Measurements from ENCODE around the gene C11orf86.
"Not testable (repeated sequence)": the region's sequence is repeated elsewhere in the genome, so short reads cannot be mapped to it uniquely, and the experiment has no call there.

Gene C11orf86

GRCh38 chr11:66992041-66992440 lies 16.9 kb downstream of the C11orf86 start:
- no peak for DNase-seq

DNA sequence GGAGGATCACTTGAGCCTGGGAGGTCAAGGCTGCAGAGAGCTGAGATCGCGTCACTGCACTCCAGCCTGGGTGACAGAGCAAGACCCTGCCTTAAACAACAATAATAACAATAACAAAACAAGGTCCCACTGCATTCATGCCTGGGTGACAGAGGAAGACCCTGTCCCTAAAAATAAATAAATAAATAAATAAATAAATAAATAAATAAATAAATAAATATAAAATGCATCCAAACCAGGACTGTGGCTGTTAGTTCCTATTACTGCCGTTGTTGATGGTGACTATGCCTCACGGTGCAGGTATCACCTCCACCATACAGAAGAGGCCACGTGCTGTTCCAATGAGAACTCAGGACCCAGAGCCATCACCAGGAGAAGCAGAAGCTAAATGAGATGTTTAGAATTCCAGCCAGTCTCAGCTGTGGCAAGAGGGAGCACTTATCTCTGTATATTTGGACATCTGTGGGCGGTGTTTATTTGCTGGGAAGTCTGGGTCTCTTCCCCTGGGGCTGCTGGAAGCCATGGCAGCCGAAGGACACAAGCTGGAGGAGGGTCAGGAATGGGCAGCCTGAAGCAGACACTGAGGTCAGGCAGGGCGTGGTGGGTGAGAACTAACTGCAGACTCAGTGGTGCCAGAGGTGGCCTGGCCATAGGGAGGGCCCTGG lies 21.6 kb downstream of the C11orf86 start:
- DNase-seq, result peak; percentile 20

DNA sequence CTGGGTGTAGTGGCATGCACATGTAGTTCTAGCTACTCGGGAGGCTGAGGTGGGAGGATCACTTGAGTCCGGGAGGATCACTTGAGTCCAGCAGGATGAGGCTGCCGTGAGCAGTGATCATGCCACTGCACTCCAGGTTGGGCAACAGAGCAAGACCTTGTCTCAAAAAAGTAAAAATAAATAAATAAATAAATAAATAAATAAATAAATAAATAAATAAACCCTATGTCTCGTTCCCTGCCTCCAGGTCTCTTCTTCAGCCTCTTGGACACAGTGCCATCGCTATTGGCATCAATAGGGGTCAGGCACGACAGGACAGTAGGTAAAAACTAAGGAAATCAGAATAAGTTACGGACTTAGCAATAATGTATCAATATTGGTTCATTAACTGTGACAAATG lies 24.5 kb downstream of the C11orf86 start:
- no peak for DNase-seq

DNA sequence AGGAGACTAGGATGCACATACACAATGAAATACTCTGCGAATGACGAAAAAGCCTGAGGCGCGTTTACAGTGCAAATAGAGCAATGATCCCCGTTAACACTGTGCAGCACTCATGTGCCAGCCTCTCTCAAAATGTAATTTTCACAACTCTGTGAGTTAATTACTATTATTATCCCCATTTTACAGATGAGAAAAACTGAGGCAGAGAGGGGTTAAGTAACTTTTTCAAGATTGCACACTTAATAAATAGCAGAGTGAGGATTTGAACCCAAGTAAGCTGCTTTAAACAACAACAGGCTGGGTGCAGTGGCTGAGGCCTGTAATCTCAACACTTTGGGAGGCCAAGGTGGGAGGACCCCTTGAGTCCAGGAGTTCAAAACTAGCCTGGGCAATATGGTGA lies 26.2 kb downstream of the C11orf86 start:
- no peak for DNase-seq

GRCh38 chr11:67002297-67002913 lies 27.3 kb downstream of the C11orf86 start:
- no peak for DNase-seq

GRCh38 chr11:67002921-67003411 lies 27.9 kb downstream of the C11orf86 start:
- no peak for DNase-seq

DNA sequence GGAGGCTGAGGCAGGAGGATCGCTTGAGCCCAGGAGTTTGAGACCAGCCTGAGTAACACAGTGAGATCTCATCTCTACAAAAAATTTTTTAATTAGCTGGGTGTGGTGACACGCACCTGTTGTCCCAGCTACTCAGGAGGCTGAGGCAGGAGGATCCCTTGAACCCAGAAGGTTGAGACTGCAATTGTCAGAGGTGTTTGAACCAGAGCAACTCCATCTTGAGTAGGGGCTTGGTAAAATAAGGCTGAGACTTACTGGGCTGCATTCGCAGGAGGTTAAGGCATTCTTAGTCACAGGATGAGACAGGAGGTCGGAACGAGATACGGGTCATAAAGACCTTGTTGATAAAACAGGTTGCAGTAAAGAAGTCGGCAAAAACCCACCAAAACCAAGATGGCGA lies 30.1 kb downstream of the C11orf86 start:
- not testable (repeated sequence) for DNase-seq

GRCh38 chr11:67006029-67006884 lies 31.2 kb downstream of the C11orf86 start:
- peak; percentile 50 for DNase-seq

GRCh38 chr11:67007126-67007525 lies 32.0 kb downstream of the C11orf86 start:
- DNase-seq, result no peak

DNA sequence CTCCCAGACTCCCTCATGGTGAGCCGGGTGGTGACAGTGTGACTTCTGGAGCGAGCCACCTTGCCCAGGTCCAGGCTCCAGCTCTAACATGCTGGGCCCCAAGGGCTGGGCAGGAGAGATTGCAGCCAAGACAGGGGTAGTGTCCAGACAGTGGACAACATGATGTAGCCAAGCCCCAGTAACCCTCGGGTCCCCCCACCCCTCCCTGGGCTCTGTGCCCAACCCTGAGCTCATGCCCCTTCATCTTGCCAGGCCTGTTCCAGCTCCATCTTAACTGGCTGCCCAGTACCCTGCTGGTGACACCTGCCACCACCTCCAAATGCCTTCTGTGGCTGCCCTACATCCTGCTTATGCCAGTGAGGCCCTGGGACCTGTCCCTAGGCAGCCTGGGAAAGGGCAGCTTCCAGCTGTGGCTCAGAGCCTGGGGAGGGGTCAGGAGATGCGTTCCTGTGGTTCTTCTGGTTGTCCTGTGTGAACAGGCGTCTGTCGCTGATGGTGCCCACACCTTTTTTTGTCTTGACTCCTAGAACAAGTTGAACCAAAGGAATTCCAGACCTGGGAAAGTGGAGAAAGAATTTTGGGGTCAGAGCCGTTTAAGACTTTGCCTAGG lies 35.3 kb downstream of the C11orf86 start:
- DNase-seq, result no peak

DNA sequence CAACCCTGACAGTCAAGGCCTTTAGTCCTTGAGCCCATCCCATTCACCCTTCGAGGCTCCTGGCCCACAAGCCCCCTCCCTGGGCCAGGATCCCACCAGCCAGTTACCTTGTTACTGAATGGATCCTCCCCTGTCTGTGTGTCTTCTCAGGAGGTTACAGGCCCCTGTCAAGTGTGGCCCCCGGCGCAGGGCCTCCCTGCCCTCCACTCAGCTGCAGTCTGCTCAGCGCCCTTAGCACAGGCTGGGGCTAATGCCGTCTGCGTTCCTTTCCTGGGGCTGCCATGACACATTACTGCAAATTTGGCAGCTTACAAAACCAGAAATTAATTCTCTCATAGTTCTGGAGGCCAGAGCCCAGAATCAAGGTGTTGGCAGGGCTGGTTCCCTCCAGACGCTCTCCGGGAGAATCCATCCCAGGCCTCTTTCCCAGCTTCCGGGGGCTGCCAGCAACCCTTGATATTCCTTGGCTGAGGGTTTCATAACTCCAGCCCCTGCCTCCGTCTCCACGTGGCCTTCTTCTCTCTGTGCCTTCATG lies 38.5 kb downstream of the C11orf86 start:
- DNase-seq, result no peak

- DNase-seq, result no peak
Measured at GRCh38 chr11:67014343-67014742, 39.2 kb downstream of the C11orf86 start.

GRCh38 chr11:67015048-67015447 lies 39.9 kb downstream of the C11orf86 start:
- DNase-seq, result no peak

DNA sequence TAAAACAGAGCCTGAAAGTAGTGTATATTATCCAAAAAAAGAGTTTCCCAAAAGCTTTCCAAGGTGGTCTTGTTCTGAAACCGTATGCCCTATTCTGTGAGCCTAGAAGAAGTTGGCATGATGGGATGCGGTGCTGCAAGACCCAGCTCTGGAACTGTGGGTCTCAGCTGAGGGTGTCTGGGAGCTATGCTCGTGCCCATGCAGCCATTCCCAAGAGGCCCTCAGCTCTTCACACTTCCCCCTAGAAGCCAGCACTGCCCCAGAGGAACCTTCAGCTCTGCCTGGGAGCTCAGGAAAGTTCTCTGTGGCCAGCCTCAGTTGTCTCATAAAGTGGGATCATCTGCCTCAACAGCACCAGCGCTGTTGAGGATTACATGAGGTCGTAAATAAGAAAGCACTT lies 41.4 kb downstream of the C11orf86 start:
- DNase-seq, result no peak

DNA sequence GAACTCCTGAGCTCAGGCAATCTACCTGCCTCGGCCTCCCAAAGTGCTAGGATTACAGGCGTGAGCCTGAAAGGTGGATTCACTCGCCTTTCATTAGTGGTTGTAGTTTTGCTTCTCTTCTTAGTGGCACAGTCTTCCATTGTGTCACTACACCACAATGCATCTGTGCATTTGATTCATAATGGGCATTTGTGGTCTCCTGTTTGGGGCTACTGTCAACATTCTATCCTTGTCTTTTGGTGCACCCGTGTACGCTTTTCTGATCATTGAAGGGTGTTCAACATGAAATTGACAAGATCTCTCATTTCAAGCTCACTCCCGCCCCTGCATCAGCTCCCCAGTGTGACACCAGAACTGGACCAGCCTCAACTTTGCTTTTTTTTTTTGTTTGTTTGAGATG lies 45.8 kb downstream of the C11orf86 start:
- DNase-seq, result no peak

GRCh38 chr11:67022341-67022933 lies 47.3 kb downstream of the C11orf86 start:
- DNase-seq, result peak; percentile 65

GRCh38 chr11:67022961-67023956 lies 48.2 kb downstream of the C11orf86 start, which contains the start of gene SYT12:
Gene SYT12 (plus strand): TSS chr11:67023134. CDS start chr11:67030145, 7,011 bp downstream.
- DNase-seq, result no peak

- no peak for DNase-seq
Measured at GRCh38 chr11:67023957-67024353, 48.9 kb downstream of the C11orf86 start.

GRCh38 chr11:67024410-67024809 lies 49.3 kb downstream of the C11orf86 start:
- DNase-seq, result peak; percentile 36

DNA sequence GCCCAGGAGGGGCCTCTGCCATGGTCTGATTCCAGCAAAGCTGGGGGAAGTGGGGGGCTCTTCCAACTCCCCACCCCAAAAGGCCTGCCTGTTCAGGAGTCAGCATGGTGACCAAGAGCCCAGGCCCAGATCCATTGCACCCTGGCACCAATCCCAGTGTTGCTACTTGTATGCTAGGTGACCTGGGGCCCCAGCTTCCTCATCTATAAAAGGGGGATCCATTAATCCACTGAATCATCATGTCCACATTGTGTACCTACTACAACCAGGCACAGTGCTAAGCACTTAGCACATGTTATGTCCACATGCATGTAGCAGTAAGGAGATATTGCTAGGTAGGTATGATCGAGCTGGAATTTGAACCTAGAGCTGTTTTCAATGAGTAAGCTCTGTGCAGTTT lies 49.9 kb downstream of the C11orf86 start:
- no peak for DNase-seq

- DNase-seq, result no peak
Measured at GRCh38 chr11:67025750-67026149, 50.6 kb downstream of the C11orf86 start.
